Measurements from ENCODE around the gene ARHGAP18.

Gene ARHGAP18

DNA sequence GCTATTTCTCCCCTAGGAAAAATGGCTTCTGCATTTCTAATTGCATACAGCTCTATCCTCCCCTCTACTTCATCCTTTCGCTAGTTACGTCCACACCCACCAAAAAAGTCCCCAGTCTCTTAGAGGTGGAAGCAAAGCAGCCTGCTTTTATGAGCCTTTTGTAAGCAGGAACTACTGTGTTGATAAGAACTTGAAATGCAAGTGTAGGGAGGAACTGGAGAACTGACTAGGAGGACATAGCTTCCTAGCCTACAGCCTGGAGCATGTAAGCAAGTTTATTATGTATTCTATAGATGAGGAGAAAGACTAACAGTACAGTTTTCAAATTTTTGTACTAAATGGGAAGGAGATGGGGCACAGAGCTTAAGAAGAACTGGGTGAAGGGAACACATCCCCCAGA, 10.3 kb downstream of the ARHGAP18 start:
- H3K9me3 ChIP-seq (ENCODE audit: control insufficient read depth, low read depth, low read length) = no peaks in the 10 kb centered on the region
- no peak overlapping the region for H3K4me3 ChIP-seq (ENCODE audit: low read length)
- H3K27ac ChIP-seq (ENCODE audit: low read length) = no peak overlapping the region
- no peaks in the 10 kb centered on the region for H3K27me3 ChIP-seq (ENCODE audit: control insufficient read depth, insufficient read depth, low read length)
- peaks cover 4% of the 10 kb centered on the region for H3K4me1 ChIP-seq (ENCODE audit: control insufficient read depth, low read depth, low read length)
- H3K36me3 ChIP-seq (ENCODE audit: control insufficient read depth, low read depth, low read length) = no peaks in the 10 kb centered on the region
- H3K9ac ChIP-seq (ENCODE audit: low read length) = no peak overlapping the region

DNA sequence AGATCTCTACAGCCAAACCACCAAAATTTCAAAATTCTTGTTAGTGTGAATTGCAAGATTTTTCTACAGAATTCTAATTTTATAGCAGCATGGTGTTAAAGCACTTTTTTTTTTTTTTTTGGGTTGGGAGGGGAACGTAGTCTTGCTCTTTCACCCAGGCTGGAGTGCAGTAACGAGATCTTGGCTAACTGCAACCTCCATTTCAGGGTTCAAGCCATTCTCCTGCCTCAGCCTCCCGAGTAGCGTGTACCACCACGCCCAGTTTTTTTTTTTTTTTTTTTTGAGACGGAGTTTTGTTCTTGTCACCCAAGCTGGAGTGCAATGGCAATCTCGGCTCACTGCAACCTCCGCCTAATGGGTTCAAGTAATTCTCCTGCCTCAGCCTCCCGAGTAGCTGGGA, 11.5 kb downstream of the ARHGAP18 start:
- Histone ChIP-seq H3K9ac (ENCODE audit: low read length) (no peak overlapping the region), H3K36me3 (ENCODE audit: control insufficient read depth, low read depth, low read length) (no peaks in the 10 kb centered on the region), H3K4me3 (ENCODE audit: low read length) (no peak overlapping the region), H3K27me3 (ENCODE audit: control insufficient read depth, insufficient read depth, low read length) (no peaks in the 10 kb centered on the region), H3K27ac (ENCODE audit: low read length) (no peak overlapping the region), H3K9me3 (ENCODE audit: control insufficient read depth, low read depth, low read length) (no peaks in the 10 kb centered on the region), H3K4me1 (ENCODE audit: control insufficient read depth, low read depth, low read length) (peaks cover 4% of the 10 kb centered on the region)

DNA sequence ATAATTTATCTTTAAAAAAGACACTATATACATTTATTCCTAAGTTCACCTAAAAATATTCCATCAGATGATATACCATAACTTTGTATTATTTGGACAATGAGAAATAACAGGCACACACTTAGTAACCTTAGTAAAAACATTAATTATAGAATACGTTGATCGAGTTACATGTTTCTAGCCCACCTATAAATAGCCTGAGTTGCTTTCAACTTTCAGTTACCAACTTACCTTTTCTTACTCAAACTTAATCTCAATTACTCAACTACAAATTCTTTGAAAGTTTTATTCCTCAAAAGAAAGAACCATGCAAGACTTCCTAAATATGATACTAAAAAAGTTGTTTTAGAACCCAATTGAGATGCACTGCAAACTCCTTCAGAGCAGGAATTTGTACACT, 12.2 kb downstream of the ARHGAP18 start:
- Histone ChIP-seq H3K27me3 (ENCODE audit: control insufficient read depth, insufficient read depth, low read length) (no peaks in the 10 kb centered on the region), H3K4me3 (ENCODE audit: low read length) (no peak overlapping the region), H3K9me3 (ENCODE audit: control insufficient read depth, low read depth, low read length) (no peaks in the 10 kb centered on the region), H3K36me3 (ENCODE audit: control insufficient read depth, low read depth, low read length) (no peaks in the 10 kb centered on the region), H3K4me1 (ENCODE audit: control insufficient read depth, low read depth, low read length) (peaks cover 4% of the 10 kb centered on the region), H3K27ac (ENCODE audit: low read length) (no peak overlapping the region), H3K9ac (ENCODE audit: low read length) (no peak overlapping the region)

DNA sequence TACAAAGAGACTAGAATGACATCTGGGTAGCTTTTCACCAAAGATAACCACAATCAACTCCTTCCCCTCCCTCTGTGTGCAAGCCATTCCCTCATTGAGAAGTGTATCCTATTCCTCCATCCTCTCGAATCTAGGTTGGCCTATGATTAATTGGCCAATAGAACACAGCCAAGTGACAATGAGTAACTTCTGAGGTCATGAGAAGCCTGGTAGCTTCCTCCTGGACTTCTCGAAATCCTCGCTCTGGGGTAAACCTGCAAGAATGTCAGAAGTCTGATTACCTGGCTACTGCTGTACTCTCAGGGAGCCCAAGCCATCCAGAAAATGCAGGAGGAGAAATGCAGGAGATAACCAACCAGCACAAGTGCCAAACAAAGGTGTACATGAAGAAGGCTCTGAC, 13.1 kb downstream of the ARHGAP18 start:
- no peaks in the 10 kb centered on the region for H3K27me3 ChIP-seq (ENCODE audit: control insufficient read depth, insufficient read depth, low read length)
- no peak overlapping the region for H3K27ac ChIP-seq (ENCODE audit: low read length)
- no peak overlapping the region for H3K4me3 ChIP-seq (ENCODE audit: low read length)
- no peaks in the 10 kb centered on the region for H3K36me3 ChIP-seq (ENCODE audit: control insufficient read depth, low read depth, low read length)
- H3K9ac ChIP-seq (ENCODE audit: low read length) = no peak overlapping the region
- peaks cover 4% of the 10 kb centered on the region for H3K4me1 ChIP-seq (ENCODE audit: control insufficient read depth, low read depth, low read length)
- no peaks in the 10 kb centered on the region for H3K9me3 ChIP-seq (ENCODE audit: control insufficient read depth, low read depth, low read length)

DNA sequence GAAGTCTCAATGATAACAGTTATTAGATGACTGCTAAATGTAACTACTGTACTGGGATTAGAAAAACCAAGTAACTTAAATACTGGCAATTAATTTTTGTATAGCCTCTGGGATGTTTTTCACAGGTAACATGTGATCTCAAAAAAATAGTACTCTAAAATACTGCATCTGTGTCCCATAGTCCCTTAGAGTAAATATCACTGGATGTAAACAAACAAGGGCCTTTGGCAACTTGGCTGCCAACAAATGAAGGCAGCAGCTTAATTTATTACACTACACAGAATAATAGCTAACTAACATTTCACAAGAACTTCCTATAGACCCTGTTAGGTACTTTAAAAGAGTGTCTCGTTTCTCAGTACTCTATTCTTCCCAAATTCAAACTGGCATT, 14.0 kb downstream of the ARHGAP18 start:
- Histone ChIP-seq H3K27ac (ENCODE audit: low read length) (no peak overlapping the region), H3K4me1 (ENCODE audit: control insufficient read depth, low read depth, low read length) (peaks cover 6% of the 10 kb centered on the region), H3K27me3 (ENCODE audit: control insufficient read depth, insufficient read depth, low read length) (no peaks in the 10 kb centered on the region), H3K36me3 (ENCODE audit: control insufficient read depth, low read depth, low read length) (no peaks in the 10 kb centered on the region), H3K9me3 (ENCODE audit: control insufficient read depth, low read depth, low read length) (no peaks in the 10 kb centered on the region), H3K4me3 (ENCODE audit: low read length) (no peak overlapping the region), H3K9ac (ENCODE audit: low read length) (no peak overlapping the region)

DNA sequence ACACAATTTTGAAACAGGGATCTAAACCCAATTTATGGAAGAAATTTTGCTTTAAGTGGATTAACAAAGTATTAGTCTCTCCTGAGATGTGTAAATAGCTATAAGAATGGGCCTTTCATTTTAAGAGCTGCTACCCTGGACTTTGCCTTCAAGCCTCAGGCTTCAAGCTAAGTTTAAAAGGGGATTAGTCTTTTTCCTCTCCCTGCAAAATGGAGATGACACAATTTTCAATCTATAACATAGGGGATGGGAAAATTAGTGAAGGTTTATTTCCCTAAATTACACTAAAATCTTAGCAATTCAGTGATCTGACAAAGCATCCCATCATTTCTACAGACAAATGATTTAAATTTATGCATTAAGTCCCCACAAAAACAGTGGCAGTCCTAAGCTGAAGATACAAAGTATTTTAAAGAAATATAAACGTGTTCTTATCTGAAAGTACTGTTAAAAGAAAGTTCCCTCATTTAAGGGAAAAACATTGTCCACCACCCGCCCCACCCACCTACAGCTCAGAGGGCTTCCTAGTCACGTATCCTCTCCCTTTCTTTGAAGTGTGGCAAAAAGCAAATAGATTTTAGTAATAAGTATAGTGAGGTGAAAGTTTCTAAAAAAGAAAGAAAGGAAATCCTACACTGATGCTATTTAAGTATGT, 14.5 kb downstream of the ARHGAP18 start:
- no peaks in the 10 kb centered on the region for H3K27me3 ChIP-seq (ENCODE audit: control insufficient read depth, insufficient read depth, low read length)
- no peaks in the 10 kb centered on the region for H3K36me3 ChIP-seq (ENCODE audit: control insufficient read depth, low read depth, low read length)
- H3K4me3 ChIP-seq (ENCODE audit: low read length) = no peak overlapping the region
- no peak overlapping the region for H3K27ac ChIP-seq (ENCODE audit: low read length)
- peaks cover 9% of the 10 kb centered on the region for H3K4me1 ChIP-seq (ENCODE audit: control insufficient read depth, low read depth, low read length)
- no peaks in the 10 kb centered on the region for H3K9me3 ChIP-seq (ENCODE audit: control insufficient read depth, low read depth, low read length)
- H3K9ac ChIP-seq (ENCODE audit: low read length) = no peak overlapping the region

DNA sequence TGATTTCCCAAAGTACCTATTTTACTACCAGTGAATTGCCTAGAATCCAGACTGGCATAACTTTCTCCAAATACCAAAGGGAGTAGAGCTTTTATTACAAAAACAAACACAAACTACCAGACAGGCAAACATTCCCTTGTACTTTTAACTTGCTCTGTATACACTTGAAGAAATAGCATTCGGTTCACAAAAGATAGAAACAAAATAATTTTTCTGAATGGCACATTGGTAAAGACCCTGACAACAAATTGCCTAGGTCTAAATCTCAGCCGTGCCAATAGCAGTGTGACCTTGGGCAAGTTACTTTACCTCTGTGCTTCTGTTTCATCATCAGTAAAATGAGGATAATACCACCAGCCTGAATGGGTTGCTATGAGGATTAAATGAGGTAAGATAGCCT, 15.9 kb downstream of the ARHGAP18 start:
- Histone ChIP-seq H3K27ac (ENCODE audit: low read length) (no peak overlapping the region), H3K9me3 (ENCODE audit: control insufficient read depth, low read depth, low read length) (no peaks in the 10 kb centered on the region), H3K4me1 (ENCODE audit: control insufficient read depth, low read depth, low read length) (peaks cover 9% of the 10 kb centered on the region)

DNA sequence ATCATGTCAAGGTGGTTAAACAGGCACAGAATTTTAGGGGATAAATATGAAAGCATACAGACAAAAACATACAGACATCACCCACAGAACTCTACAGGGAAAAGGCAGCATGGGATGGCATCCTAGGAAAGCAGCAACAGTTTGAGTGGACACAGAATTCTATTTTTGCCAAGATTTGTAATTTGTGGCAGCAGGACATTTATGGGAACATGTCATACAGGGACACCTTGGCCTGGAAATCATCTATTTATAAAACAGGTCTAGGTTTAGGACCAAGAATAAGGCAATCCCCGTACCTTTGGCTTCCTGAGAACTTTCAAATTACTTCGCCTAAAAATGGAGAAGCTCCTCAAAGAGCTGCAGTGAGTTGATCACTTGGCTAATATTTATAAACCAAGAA, 17.5 kb downstream of the ARHGAP18 start:
- Histone ChIP-seq H3K27ac (ENCODE audit: low read length) (no peak overlapping the region), H3K4me3 (ENCODE audit: low read length) (no peak overlapping the region), H3K4me1 (ENCODE audit: control insufficient read depth, low read depth, low read length) (peaks cover 9% of the 10 kb centered on the region), H3K36me3 (ENCODE audit: control insufficient read depth, low read depth, low read length) (no peaks in the 10 kb centered on the region), H3K9me3 (ENCODE audit: control insufficient read depth, low read depth, low read length) (no peaks in the 10 kb centered on the region), H3K27me3 (ENCODE audit: control insufficient read depth, insufficient read depth, low read length) (no peaks in the 10 kb centered on the region), H3K9ac (ENCODE audit: low read length) (no peak overlapping the region)

More for the DNA sequence above, 15.9 kb downstream of the ARHGAP18 start:
- H3K27me3 ChIP-seq (ENCODE audit: control insufficient read depth, insufficient read depth, low read length) = no peaks in the 10 kb centered on the region
- H3K36me3 ChIP-seq (ENCODE audit: control insufficient read depth, low read depth, low read length) = no peaks in the 10 kb centered on the region
- no peak overlapping the region for H3K9ac ChIP-seq (ENCODE audit: low read length)
- no peak overlapping the region for H3K4me3 ChIP-seq (ENCODE audit: low read length)

DNA sequence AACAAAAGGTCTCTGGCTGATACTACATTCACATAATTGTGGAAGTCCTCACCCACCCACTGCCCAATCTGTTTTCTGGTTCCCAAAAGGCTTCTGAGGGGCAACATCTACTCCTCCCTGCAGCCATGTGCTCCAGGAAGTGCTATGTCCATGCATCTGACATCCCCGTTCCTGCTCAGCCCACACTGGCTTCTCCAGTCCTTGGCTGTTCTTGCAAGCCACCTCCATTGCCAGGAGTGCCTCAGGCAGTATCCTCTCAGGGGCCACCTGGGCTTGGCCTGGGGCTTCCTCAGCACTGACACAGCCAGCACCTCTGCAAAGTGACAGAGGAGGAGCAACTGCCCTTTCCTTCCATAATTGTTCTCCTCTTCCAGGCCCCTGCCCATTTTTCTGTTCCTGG, 18.3 kb downstream of the ARHGAP18 start:
- Histone ChIP-seq H3K27ac (ENCODE audit: low read length) (no peak overlapping the region), H3K9ac (ENCODE audit: low read length) (no peak overlapping the region)

DNA sequence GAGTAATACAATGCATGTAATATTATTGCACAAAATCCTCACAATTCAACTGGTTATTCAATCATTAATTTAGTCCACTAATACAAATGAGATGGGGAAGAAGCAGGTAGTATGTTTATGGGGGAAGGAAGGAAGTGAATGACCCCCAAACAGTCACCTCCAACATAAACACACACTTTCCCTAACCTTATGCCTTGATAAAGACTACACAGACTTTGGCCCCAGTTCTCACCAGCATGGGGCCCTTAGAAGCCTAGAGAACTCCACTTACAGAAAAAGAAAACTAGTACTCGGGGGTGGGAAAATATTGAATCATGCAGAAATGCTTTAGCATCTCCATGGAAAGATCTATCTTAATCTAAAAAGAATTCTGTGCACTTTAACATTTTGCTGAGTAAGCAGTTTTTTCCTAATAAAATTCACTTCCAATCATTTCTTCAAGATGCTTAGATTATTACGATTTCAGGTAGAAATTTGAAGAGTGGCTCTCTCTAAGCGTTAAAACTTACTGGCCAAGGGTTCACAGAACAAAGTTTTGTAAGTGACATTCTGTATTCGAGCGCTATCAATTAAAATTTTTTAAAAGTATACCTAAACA, 18.8 kb downstream of the ARHGAP18 start:
- no peak overlapping the region for H3K9ac ChIP-seq (ENCODE audit: low read length)
- no peaks in the 10 kb centered on the region for H3K27me3 ChIP-seq (ENCODE audit: control insufficient read depth, insufficient read depth, low read length)
- no peak overlapping the region for H3K4me3 ChIP-seq (ENCODE audit: low read length)
- no peaks in the 10 kb centered on the region for H3K9me3 ChIP-seq (ENCODE audit: control insufficient read depth, low read depth, low read length)
- no peak overlapping the region for H3K27ac ChIP-seq (ENCODE audit: low read length)
- peaks cover 5% of the 10 kb centered on the region for H3K4me1 ChIP-seq (ENCODE audit: control insufficient read depth, low read depth, low read length)
- no peaks in the 10 kb centered on the region for H3K36me3 ChIP-seq (ENCODE audit: control insufficient read depth, low read depth, low read length)

More for the DNA sequence above, 18.3 kb downstream of the ARHGAP18 start:
- no peak overlapping the region for H3K4me3 ChIP-seq (ENCODE audit: low read length)
- H3K27me3 ChIP-seq (ENCODE audit: control insufficient read depth, insufficient read depth, low read length) = no peaks in the 10 kb centered on the region
- H3K4me1 ChIP-seq (ENCODE audit: control insufficient read depth, low read depth, low read length) = peaks cover 5% of the 10 kb centered on the region
- no peaks in the 10 kb centered on the region for H3K36me3 ChIP-seq (ENCODE audit: control insufficient read depth, low read depth, low read length)
- no peaks in the 10 kb centered on the region for H3K9me3 ChIP-seq (ENCODE audit: control insufficient read depth, low read depth, low read length)

DNA sequence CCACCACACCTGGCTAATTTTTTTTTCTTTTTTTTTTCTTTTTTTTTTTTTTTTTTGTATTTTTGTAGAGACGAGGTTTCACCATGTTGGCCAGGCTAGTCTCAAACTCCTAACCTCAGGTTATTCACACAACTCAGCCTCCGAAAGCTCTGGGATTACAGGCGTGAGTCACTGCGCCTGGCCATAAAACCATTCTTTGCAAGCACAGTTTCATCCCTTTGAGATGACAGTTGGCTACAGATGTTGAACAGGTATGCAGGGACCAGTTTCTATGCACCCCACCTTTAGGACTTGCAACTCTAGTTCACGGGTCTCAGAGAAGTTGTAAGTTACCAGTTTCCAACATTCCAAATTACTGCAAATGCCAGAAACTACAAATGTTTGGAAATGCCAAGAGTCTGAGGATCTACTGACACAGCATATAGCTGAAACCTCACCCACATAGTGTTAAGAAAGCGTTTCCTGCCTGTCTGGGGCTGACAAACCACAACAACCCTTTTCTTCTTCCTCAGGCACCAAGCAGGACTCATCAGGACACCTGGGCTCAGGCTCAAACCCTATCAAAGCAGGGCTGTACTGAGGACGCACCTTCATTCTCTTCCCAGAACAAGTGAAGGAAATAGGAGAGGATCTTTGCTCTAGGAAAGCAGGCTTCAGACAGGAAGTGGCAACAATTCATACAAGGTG, 22.9 kb downstream of the ARHGAP18 start:
- no peak overlapping the region for H3K9ac ChIP-seq (ENCODE audit: low read length)
- H3K36me3 ChIP-seq (ENCODE audit: control insufficient read depth, low read depth, low read length) = no peaks in the 10 kb centered on the region
- H3K9me3 ChIP-seq (ENCODE audit: control insufficient read depth, low read depth, low read length) = no peaks in the 10 kb centered on the region
- H3K4me1 ChIP-seq (ENCODE audit: control insufficient read depth, low read depth, low read length) = peaks cover 5% of the 10 kb centered on the region
- H3K27ac ChIP-seq (ENCODE audit: low read length) = no peak overlapping the region
- H3K27me3 ChIP-seq (ENCODE audit: control insufficient read depth, insufficient read depth, low read length) = no peaks in the 10 kb centered on the region
- no peak overlapping the region for H3K4me3 ChIP-seq (ENCODE audit: low read length)

DNA sequence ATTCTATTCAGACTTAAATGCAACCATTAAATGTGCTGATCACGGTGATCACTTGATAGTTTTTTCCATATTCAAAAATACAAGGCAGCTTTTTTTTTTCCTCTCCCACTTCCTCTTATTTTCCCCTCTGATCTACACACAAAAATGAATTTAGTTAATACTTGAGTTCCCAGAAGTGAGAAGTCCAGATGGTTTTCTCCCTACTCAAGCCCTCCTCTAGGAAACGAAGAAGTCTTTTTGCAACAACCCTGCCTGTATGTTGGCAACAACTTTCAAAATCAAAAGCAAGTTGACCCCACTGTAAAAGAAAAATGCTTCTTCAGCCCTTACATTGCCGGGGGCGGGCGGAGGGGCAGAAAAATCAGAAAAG, 24.3 kb downstream of the ARHGAP18 start:
- no peak overlapping the region for H3K4me3 ChIP-seq (ENCODE audit: low read length)
- no peaks in the 10 kb centered on the region for H3K27me3 ChIP-seq (ENCODE audit: control insufficient read depth, insufficient read depth, low read length)
- no peak overlapping the region for H3K9ac ChIP-seq (ENCODE audit: low read length)
- no peaks in the 10 kb centered on the region for H3K9me3 ChIP-seq (ENCODE audit: control insufficient read depth, low read depth, low read length)
- no peaks in the 10 kb centered on the region for H3K36me3 ChIP-seq (ENCODE audit: control insufficient read depth, low read depth, low read length)
- no peaks in the 10 kb centered on the region for H3K4me1 ChIP-seq (ENCODE audit: control insufficient read depth, low read depth, low read length)
- H3K27ac ChIP-seq (ENCODE audit: low read length) = no peak overlapping the region
